SU-DHL-6 (cell line): ENCODE results near the gene APRT.
"Not testable (repeated sequence)": the region's sequence is repeated elsewhere in the genome, so short reads cannot be mapped to it uniquely, and the experiment has no call there.

Experiments used
- H2AFZ ChIP-seq: fragments of 200-600 bp; sonication (generic); 2 replicates; pipeline ENCODE4 v1.6.1; 2014; ENCODE audit warnings: low read depth, mild to moderate bottlenecking, moderate library complexity, mixed read lengths, antibody characterized with exemption, low read length; ENCODE audit not compliant: severe bottlenecking
- H3F3A ChIP-seq: fragments of 200-600 bp; shearing (Covaris generic); 2 replicates; pipeline ENCODE4 v1.6.0; 2016; ENCODE audit warnings: antibody characterized with exemption, mild to moderate bottlenecking; ENCODE audit not compliant: insufficient read depth
- H3K27ac ChIP-seq: fragments of 200-600 bp; sonication (generic); 2 replicates; pipeline ENCODE4 v1.5.1; 2016; ENCODE audit warnings: low read depth, mild to moderate bottlenecking, low read length, moderate library complexity, mixed read lengths
- H3K27me3 ChIP-seq: fragments of 200-600 bp; sonication (generic), shearing (Covaris generic); 2 replicates; pipeline ENCODE4 v1.6.0; 2014; ENCODE audit warnings: mild to moderate bottlenecking, low read length
- H3K36me3 ChIP-seq: fragments of 200-600 bp; sonication (generic); 2 replicates; pipeline ENCODE4 v1.6.1; 2014; ENCODE audit warnings: mild to moderate bottlenecking, low read length, mixed read lengths
- H3K4me2 ChIP-seq: fragments of 300-600, 200-600 bp; shearing (Covaris generic), sonication (generic); 2 replicates; pipeline ENCODE4 v1.6.0; 2014; ENCODE audit warnings: low read length, low read depth, mild to moderate bottlenecking; ENCODE audit not compliant: poor library complexity, severe bottlenecking
- H3K4me3 ChIP-seq: fragments of 200-600 bp; sonication (generic); 2 replicates; pipeline ENCODE4 v1.5.1; 2014; ENCODE audit warnings: antibody characterized with exemption, low read length, mild to moderate bottlenecking, mixed read lengths; ENCODE audit not compliant: insufficient read depth, poor library complexity, severe bottlenecking
- H3K79me2 ChIP-seq: fragments of 200-600 bp; sonication (generic); 2 replicates; pipeline ENCODE4 v1.6.1; 2014; ENCODE audit warnings: mild to moderate bottlenecking, low read length, moderate library complexity; ENCODE audit not compliant: insufficient read depth
- H3K9ac ChIP-seq: fragments of 200-600 bp; sonication (generic); 2 replicates; pipeline ENCODE4 v1.7.0; 2014; ENCODE audit warnings: mild to moderate bottlenecking, low read length
- H3K9me2 ChIP-seq: fragments of 200-600 bp; sonication (generic); replicated peaks from 2 replicates; pipeline ENCODE4 v1.6.1; 2014; ENCODE audit warnings: low read length; ENCODE audit not compliant: insufficient read depth
- H3K9me3 ChIP-seq: fragments of 200-600 bp; sonication (generic); 2 replicates; pipeline ENCODE4 v1.6.1; 2014; ENCODE audit warnings: low read length, mixed read lengths; ENCODE audit not compliant: insufficient read depth
- H4K20me1 ChIP-seq: fragments of 200-600 bp; sonication (generic); 2 replicates; pipeline ENCODE4 v1.6.1; 2014; ENCODE audit warnings: low read depth, mild to moderate bottlenecking, antibody characterized with exemption, low read length, moderate library complexity, mixed read lengths
- CTCF ChIP-seq: fragments of 200-600 bp; sonication (generic); IDR thresholded peaks from one replicate; pipeline ENCODE4 v1.5.1; 2017; ENCODE audit warnings: antibody characterized with exemption, mild to moderate bottlenecking, low read length, moderate library complexity; ENCODE audit not compliant: insufficient read depth, poor library complexity, severe bottlenecking
- EZH2phosphoT487 ChIP-seq: fragments of 200-600 bp; sonication (generic), shearing (Covaris generic); conservative IDR thresholded peaks from 2 replicates; pipeline ENCODE4 v1.6.1; 2018; ENCODE audit warnings: mild to moderate bottlenecking, antibody characterized with exemption, low read length, moderate library complexity, mixed read lengths

APRT gene

GRCh38 chr16:88772871-88773811 lies 38.6 kb downstream of the APRT start:
- Histone ChIP-seq H3K79me2 (no peaks in the 10 kb centered on the region), H3K9ac (no peak overlapping the region), H3K9me2 (no peaks in the 10 kb centered on the region), H3K27ac (no peak overlapping the region), H3F3A (no peaks in the 10 kb centered on the region), H3K9me3 (no peaks in the 10 kb centered on the region), H2AFZ (no peak overlapping the region), H3K36me3 (no peaks in the 10 kb centered on the region), H4K20me1 (no peaks in the 10 kb centered on the region), H3K4me3 (no peak overlapping the region), H3K4me2 (no peak overlapping the region), H3K27me3 (no peaks in the 10 kb centered on the region)
- TF ChIP-seq CTCF (no peak), EZH2phosphoT487 (no peak)

GRCh38 chr16:88771781-88772180 lies 39.9 kb downstream of the APRT start:
- H4K20me1 ChIP-seq, H3K27ac ChIP-seq, H3K4me2 ChIP-seq, H2AFZ ChIP-seq, H3K27me3 ChIP-seq, H3K79me2 ChIP-seq, H3K4me3 ChIP-seq, H3K9me2 ChIP-seq, H3K9ac ChIP-seq, H3K36me3 ChIP-seq, H3K9me3 ChIP-seq, H3F3A ChIP-seq: not testable (repeated sequence)

DNA sequence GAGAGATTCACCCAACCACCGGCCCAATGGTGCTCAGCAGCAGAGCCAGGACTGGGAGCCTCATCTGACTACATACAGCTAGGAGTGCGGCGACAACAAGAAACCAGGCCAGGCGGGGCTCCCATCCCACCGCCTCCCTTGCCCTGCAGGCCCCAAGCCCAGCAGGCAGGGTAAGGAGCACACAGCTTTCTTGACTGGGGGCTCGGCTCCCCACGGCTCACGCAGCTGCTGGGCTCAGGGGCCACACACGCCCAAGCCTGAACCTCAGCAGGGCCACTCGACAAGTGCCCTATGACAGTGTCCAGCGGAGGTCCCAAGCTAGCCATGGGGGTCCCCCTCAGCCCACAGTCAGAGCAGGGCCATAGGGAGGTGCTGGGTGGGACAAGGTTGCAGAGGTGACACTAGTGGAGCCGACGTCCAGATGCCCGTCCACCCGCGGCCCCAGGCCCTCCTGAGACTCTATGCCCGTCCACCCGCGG lies 40.4 kb downstream of the APRT start:
- TF ChIP-seq EZH2phosphoT487 (no peak), CTCF (no peak)
- H3K27me3 ChIP-seq: no peaks in the 10 kb centered on the region
- H3K36me3 ChIP-seq: no peaks in the 10 kb centered on the region
- H3K9me2 ChIP-seq: no peaks in the 10 kb centered on the region
- H3K27ac ChIP-seq: no peak overlapping the region
- H3K79me2 ChIP-seq: no peaks in the 10 kb centered on the region
- no peak overlapping the region for H3K9ac ChIP-seq
- no peak overlapping the region for H3K4me3 ChIP-seq
- no peak overlapping the region for H3K4me2 ChIP-seq
- H3K9me3 ChIP-seq: no peaks in the 10 kb centered on the region
- H4K20me1 ChIP-seq: no peaks in the 10 kb centered on the region
- H2AFZ ChIP-seq: no peak overlapping the region
- H3F3A ChIP-seq: no peaks in the 10 kb centered on the region
